ENCODE measurements around the gene TBC1D24.

Gene TBC1D24

GRCh38 chr16:2484898-2485508 is 10.1 kb downstream of the TBC1D24 start:
- H3K27ac ChIP-seq: no peak overlapping the region
- no peak for TF ChIP-seq CTCF (conservative IDR thresholded peaks at IDR 0.05)
- TF ChIP-seq ZFX (IDR thresholded peaks at IDR 0.05): no peak

- TF ChIP-seq CTCF (conservative IDR thresholded peaks at IDR 0.05): no peak
- no peak for TF ChIP-seq ZFX (IDR thresholded peaks at IDR 0.05)
- H3K27ac ChIP-seq: no peak overlapping the region
Observed at GRCh38 chr16:2485811-2486507, 11.0 kb downstream of the TBC1D24 start.

DNA sequence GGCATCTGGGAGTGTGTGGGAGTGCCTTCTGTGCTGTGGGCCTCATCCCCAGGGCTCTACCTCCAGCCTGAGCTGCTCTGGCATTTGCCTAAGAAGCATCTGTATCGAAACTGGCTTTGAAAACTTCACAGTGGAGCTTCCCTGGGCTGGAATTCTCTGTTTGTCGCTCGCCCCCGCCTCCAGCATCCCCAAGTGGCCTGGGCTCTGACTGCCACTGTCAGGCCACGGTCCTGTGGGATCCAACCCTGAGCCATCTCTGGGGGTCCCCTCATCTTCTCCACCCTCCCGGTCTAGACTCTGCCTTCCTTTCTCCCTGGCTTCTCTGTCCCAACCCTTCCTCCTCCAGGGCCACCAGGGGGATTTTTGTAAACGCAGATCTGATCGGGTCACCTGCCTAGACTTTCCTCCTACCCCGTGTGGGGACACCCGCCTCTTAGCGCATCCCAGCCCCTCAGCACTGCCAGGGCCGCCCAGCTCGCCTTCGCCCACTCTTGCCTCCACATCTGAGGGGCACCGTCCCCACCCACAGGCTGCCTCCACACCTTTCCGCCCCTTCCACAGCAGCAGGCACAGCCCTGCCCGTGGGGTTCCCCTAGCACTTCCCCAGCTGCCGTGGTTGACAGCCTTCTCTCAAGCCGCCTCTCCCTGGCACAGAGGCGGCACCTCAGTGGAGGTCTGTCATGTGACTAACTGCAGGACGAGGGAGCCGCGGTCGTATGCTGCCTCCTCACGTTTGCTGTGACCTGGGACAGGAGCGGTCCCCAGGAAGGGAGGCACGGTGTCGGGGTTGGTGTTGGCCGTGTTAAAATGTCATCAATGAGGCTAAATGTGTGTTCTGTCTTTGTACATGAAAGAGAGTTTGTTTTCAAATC is 12.0 kb downstream of the TBC1D24 start:
- H3K27ac ChIP-seq: no peak overlapping the region
- TF ChIP-seq ZFX (IDR thresholded peaks at IDR 0.05) (no peak), CTCF (conservative IDR thresholded peaks at IDR 0.05) (no peak)

DNA sequence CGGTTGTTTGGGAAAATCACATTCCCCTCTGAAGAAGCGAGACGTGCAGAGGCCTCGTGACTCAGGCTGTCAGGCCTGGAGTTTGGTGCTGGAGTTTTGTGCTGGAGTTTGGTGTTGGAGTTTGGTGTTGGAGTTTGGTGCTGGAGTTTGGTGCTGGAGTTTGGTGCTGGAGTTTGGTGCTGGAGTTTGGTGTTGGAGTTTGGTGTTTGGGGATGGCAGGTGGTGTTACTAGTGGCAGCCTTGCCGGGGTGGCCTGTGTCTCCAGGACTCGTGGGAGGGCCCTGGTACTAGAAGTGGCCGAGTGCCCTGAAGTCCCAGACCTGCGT is 12.6 kb downstream of the TBC1D24 start:
- TF ChIP-seq CTCF (conservative IDR thresholded peaks at IDR 0.05) (no peak), ZFX (IDR thresholded peaks at IDR 0.05) (no peak)
- no peak overlapping the region for H3K27ac ChIP-seq

DNA sequence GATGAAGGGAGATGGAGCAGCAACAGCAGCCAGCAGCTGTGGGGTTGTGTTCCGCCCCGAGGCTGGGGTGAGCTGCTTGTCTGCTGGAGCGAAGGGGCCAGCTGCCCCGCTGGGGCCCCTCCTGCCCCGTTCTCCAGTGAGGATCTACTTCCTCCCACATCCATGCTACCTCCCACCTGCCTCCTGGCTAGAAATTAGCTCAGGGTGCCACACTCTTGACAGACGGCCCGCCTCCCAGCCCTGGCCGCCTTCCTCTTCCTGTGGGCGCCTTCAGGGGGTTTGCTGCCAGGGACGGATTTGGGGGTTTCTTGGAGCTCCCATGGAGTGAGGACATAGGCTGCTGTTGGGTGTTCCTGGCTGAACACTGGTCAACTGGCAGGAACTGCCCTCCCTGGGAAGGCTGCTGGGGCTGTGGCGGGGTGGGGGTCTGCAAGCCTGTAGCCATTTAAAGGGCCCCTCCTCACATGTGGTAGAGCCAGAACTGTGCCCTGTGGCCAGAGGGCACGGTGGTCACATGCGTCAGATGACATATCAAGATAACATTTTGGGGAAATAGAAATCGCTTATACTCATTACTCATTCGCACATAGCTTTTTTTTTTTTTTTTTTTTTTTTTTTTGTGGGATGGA is 13.1 kb downstream of the TBC1D24 start:
- H3K27ac ChIP-seq: no peak overlapping the region
- no peak for TF ChIP-seq CTCF (conservative IDR thresholded peaks at IDR 0.05)
- no peak for TF ChIP-seq ZFX (IDR thresholded peaks at IDR 0.05)

- TF ChIP-seq CTCF (conservative IDR thresholded peaks at IDR 0.05): no peak
- TF ChIP-seq ZFX (IDR thresholded peaks at IDR 0.05): no peak
- no peak overlapping the region for H3K27ac ChIP-seq
Observed at GRCh38 chr16:2489581-2489980, 14.7 kb downstream of the TBC1D24 start.

All from C4-2B (cell line).